ENCODE data around the gene EIF5A. TPM values are rescaled to one million over a fixed set of nuclear protein-coding genes. Genes with fewer than 3 reads are reported as not detected.

Gene EIF5A
- total and polyA plus RNA-seq, 2 donors (not counting 3 experiments of a cell fraction or from before 2014, with no cell fraction given) = 650 to 859 TPM

- intact Hi-C loops (cut with micrococcal nuclease) = loop anchor here (1.0 to 2.0 kb wide), 5 partner anchors 16 to 65 kb away; partner anchors contain the start of genes ELP5, GABARAP and NEURL4
- Histone ChIP-seq H3K27ac (ENCODE audit: insufficient read depth, low read depth, low read length) (no peak overlapping the region), H2AFZ (ENCODE audit: low read depth, low read length) (peak overlapping the region; percentile 32)
These were observed 26.8 kb upstream of the EIF5A start for GRCh38 chr17:7280519-7281073.

More at GRCh38 chr17:7280519-7281073, 26.8 kb upstream of the EIF5A start:
- dilution Hi-C loops (cut with MboI; ENCODE audit: extremely low pct_ligation_motif_present, low sequenced_read_pairs) = no loop called here
- Histone ChIP-seq H3K27me3 (ENCODE audit: control insufficient read depth in 2 of 2, insufficient read depth in 2 of 2, low read length in 2 of 2) (peaks cover 4 to 5% of the 10 kb centered on the region in 2 experiments), H3K9ac (replicated peaks; ENCODE audit: extremely low read depth, insufficient read depth, low read length) (no peak overlapping the region), H4K20me1 (replicated peaks; ENCODE audit: control insufficient read depth, extremely low read depth, insufficient read depth, low read length) (no peaks in the 10 kb centered on the region), H3K79me2 (ENCODE audit: control insufficient read depth, insufficient read depth, low read length) (no peaks in the 10 kb centered on the region), H3K4me3 (replicated peaks in 1 of 3; ENCODE audit: insufficient read depth in 1 of 3, low read depth in 1 of 3, low read length in 3 of 3) (peak overlapping the region in 2 of 3 experiments; percentile 13 to 33), H3K9me1 (replicated peaks; ENCODE audit: control insufficient read depth, extremely low read depth, insufficient read depth, low read length) (no peaks in the 10 kb centered on the region), H3K4me2 (ENCODE audit: insufficient read depth, low read length) (peak overlapping the region; percentile 62), H3K36me3 (ENCODE audit: control insufficient read depth in 2 of 2, extremely low read depth in 1 of 2, insufficient read depth in 2 of 2, low read length in 2 of 2) (no peaks in the 10 kb centered on the region), H3K9me3 (replicated peaks; ENCODE audit: control insufficient read depth, insufficient read depth, low read length) (no peaks in the 10 kb centered on the region), H3K4me1 (ENCODE audit: control insufficient read depth, extremely low read depth, insufficient read depth, low read length) (peaks cover 9% of the 10 kb centered on the region)
- POLR2A ChIA-PET = interaction anchor here (1.2 kb wide), 1 partner anchor 49 kb away, joined by 5 read pairs; no protein-coding TSS in a partner anchor
- CTCF ChIA-PET = interaction anchor here (0.6 to 10.2 kb wide), 13 partner anchors 9 to 280 kb away, joined by 3 to 170 read pairs (median 5); partner anchors contain the start of genes ACADVL and DLG4
- DNase-seq (ENCODE audit: low read depth, low spot score) (peak; percentile 77), FAIRE-seq (peak; percentile 98)
- BruUV-seq (replicated peaks) = no TSS peak
- no peak for TF ChIP-seq FOS (IDR thresholded peaks at IDR 0.05; ENCODE audit: borderline replicate concordance, insufficient read depth, low read length)
- peak; percentile 92 to 96 for TF ChIP-seq CTCF (IDR thresholded peaks at IDR 0.05; ENCODE audit: extremely low read depth in 1 of 2, insufficient read depth in 1 of 2, low read depth in 1 of 2, low read length in 2 of 2)

All from endothelial cell of umbilical vein (primary cell).